ENCODE measurements around the gene LSAMP.
A peak's percentile ranks its signal among the peaks of the same experiment; 100 is the strongest.

LSAMP gene

GRCh38 chr3:116445311-116445841 lies at the start of gene LSAMP:
Gene LSAMP (minus strand): TSS chr3:116445487.
- no peak for DNase-seq

- no peak for DNase-seq
Observed at GRCh38 chr3:116492379-116492778, 47.1 kb upstream of the LSAMP start.

- no peak for DNase-seq
Observed at GRCh38 chr3:116483135-116483534, 37.8 kb upstream of the LSAMP start.

- no peak for DNase-seq
Observed at GRCh38 chr3:116476691-116477090, 31.4 kb upstream of the LSAMP start.

GRCh38 chr3:116474801-116475200 lies 29.5 kb upstream of the LSAMP start:
- no peak for DNase-seq

- DNase-seq: peak; percentile 3
Observed at GRCh38 chr3:116474032-116474780, 28.9 kb upstream of the LSAMP start.

GRCh38 chr3:116473602-116474001 lies 28.3 kb upstream of the LSAMP start:
- no peak for DNase-seq

- no peak for DNase-seq
Observed at GRCh38 chr3:116470605-116471197, 25.4 kb upstream of the LSAMP start.

GRCh38 chr3:116469546-116469945 lies 24.3 kb upstream of the LSAMP start:
- DNase-seq: no peak

GRCh38 chr3:116464276-116464798 lies 19.1 kb upstream of the LSAMP start:
- DNase-seq: no peak

- DNase-seq: no peak
Observed at GRCh38 chr3:116453666-116454346, 8.5 kb upstream of the LSAMP start.

- no peak for DNase-seq
Observed at GRCh38 chr3:116449546-116450350, 4.5 kb upstream of the LSAMP start.

GRCh38 chr3:116445990-116446389 lies 703 bp upstream of the LSAMP start:
- DNase-seq: no peak

GRCh38 chr3:116444819-116445310 lies 422 bp downstream of the LSAMP start:
- DNase-seq: no peak

GRCh38 chr3:116444115-116444747 lies 1.1 kb downstream of the LSAMP start:
- DNase-seq: no peak

- DNase-seq: no peak
Observed at GRCh38 chr3:116443191-116443661, 2.1 kb downstream of the LSAMP start.

- DNase-seq: no peak
Observed at GRCh38 chr3:116442331-116443021, 2.8 kb downstream of the LSAMP start.

GRCh38 chr3:116441652-116442051 lies 3.6 kb downstream of the LSAMP start:
- no peak for DNase-seq

- no peak for DNase-seq
Observed at GRCh38 chr3:116440196-116440595, 5.1 kb downstream of the LSAMP start.

- no peak for DNase-seq
Observed at GRCh38 chr3:116433552-116433951, 11.7 kb downstream of the LSAMP start.

GRCh38 chr3:116432795-116433194 lies 12.5 kb downstream of the LSAMP start:
- no peak for DNase-seq
